Activated naive CD4-positive, alpha-beta T cell treated with anti-CD3 and anti-CD28 coated beads for 36 hours (primary cell): ENCODE data around the gene PPP1R13L. TPM values are rescaled to one million over a fixed set of nuclear protein-coding genes. Genes with fewer than 3 reads are reported as not detected.
A peak's percentile ranks its signal among the peaks of the same experiment; 100 is the strongest.
"Not testable (repeated sequence)": the region's sequence is repeated elsewhere in the genome, so short reads cannot be mapped to it uniquely, and the experiment has no call there.

Experiments
- CTCF ChIA-PET: fragments of 350-600 bp; sonication (Branson Sonifier 250); formaldehyde crosslinking; loops from one replicate; lab custom pipeline; 2021; ENCODE audit warnings: antibody characterized with exemption; lab: Charles Lee
- DNase-seq: peaks from one replicate; pipeline ENCODE4 v3.0.0-alpha.2; 2020
- H3K27ac Mint-ChIP-seq: one replicate; pipeline ENCODE4 v1.8.0; 2021; ENCODE audit warnings: mild to moderate bottlenecking, mixed read lengths
- H3K27me3 Mint-ChIP-seq: one replicate; pipeline ENCODE4 v1.8.0; 2021; ENCODE audit warnings: low read depth, mixed read lengths
- H3K36me3 Mint-ChIP-seq: one replicate; pipeline ENCODE4 v1.8.0; 2021; ENCODE audit warnings: low read depth, mixed read lengths
- H3K4me1 Mint-ChIP-seq: one replicate; pipeline ENCODE4 v1.8.0; 2021; ENCODE audit warnings: low read depth, mixed read lengths
- H3K4me3 Mint-ChIP-seq: one replicate; pipeline ENCODE4 v1.8.0; 2021; ENCODE audit warnings: mild to moderate bottlenecking, moderate library complexity, mixed read lengths
- H3K9me3 Mint-ChIP-seq: one replicate; pipeline ENCODE4 v1.8.0; 2021; ENCODE audit warnings: mixed read lengths
- intact Hi-C: fragments of 100-400 bp; cut with micrococcal nuclease; formaldehyde crosslinking; loops from one replicate; pipeline ENCODE4 v1.15.1; 2023
- total RNA-seq, 2 experiments: library from RNA; stranded (reverse); gene quantifications; one replicate each; pipeline ENCODE4 v1.2.3, GENCODE V29; 2021

PPP1R13L gene
- total RNA-seq, 2 experiments from 2014 or later, result 4.0 to 4.8 TPM

DNA sequence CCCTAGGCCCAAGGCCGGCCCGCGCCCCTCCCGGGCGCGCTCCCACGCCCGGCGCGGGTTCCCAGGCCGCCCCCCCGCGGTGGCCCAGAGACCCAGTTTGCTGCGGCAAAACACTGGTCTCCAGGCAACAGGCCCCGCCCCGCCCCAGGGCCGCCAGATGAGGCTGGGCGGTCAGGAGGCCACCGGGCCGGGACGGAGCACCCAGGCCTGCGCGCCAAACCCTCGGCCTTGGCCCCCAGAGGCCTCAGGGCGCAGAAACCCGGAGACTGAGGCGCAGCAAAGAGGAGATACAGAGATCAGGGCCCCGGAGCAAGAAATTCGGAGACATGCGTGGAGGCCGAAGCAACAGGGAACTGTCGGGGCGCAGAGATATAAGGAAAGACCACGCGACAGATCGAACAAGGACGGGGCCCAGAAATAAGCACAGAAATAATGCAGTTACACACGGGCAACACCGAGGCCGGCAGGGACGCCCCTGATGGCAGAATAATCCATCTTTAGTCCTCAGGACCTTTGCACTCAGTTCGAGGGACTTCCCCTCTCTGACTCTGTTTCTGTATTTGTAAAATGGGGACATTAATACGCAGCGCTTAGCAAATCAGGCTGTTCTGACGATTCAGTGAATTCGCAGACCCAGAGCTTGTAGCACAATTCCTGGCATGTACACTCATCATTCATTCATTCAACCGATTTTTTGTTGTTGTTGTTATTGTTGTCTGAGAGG lies 39.6 kb upstream of the PPP1R13L start:
- DNase-seq, result peak; percentile 67
- CTCF ChIA-PET, result interaction anchor here (0.9 to 17.6 kb wide), 5 partner anchors 14 to 197 kb away, joined by 3 to 351 read pairs (median 3); partner anchors contain the start of gene FOSB
- Mint-ChIP-seq H3K4me3 (no peak overlapping the region), H3K36me3 (no peaks in the 10 kb centered on the region), H3K9me3 (no peaks in the 10 kb centered on the region), H3K4me1 (peaks cover 34% of the 10 kb centered on the region), H3K27ac (no peak overlapping the region), H3K27me3 (no peaks in the 10 kb centered on the region)
- intact Hi-C loops, result loop anchor here (10.0 kb wide), 1 partner anchor 200 kb away; no protein-coding TSS in a partner anchor

DNA sequence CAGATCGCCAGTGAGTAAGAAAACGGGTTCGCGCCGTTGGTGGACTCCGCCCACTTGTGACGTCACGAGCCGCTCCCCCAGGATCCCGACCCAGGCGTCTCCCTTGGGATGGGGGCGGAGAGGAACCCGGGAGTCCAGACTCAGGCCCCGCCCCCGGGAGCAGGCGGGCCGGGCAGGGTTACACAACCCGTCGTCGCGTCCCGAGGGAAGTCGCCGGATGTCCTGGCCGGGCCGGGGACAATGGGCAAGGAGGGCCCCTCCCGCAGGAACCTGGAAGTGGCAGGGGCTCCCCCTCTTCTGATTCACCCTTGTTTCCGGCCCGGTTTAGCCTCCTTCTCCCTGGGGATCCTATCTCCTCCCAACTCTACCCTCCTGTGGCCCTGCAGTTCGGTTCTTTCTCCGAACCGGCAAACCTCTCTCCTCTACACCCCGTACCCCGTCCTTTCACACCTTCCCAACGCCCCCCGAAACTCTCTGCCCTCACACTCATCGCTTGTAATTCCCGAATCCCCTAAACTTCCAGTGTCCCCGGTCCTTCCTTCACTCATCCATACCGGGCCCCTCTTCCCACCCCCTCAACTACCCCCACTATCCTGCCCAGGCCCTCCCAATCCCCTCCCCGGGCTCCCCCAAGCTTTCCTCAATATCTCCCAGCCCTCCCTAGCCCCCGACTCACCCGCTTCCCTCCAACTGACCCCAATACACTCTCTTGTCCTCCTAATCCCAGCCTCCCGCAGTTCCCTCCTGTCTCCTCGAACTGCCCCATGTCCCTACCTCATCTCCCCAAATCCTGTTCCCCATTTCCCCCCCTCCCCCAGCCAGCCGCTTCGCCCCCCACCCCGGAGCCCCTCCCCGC lies 38.8 kb upstream of the PPP1R13L start:
- Mint-ChIP-seq H3K4me3 (peak overlapping the region; percentile 80), H3K27ac (peak overlapping the region; percentile 71), H3K27me3 (no peaks in the 10 kb centered on the region), H3K9me3 (no peaks in the 10 kb centered on the region), H3K36me3 (no peaks in the 10 kb centered on the region), H3K4me1 (peaks cover 30% of the 10 kb centered on the region)
- CTCF ChIA-PET, result interaction anchor here (17.6 kb wide), 1 partner anchor 31 kb away, joined by 351 read pairs; the partner anchor contains the start of gene FOSB
- peak; percentile 82 for DNase-seq
- intact Hi-C loops, result loop anchor here (1.0 to 10.0 kb wide), 3 partner anchors 19 to 201 kb away; no protein-coding TSS in a partner anchor

DNA sequence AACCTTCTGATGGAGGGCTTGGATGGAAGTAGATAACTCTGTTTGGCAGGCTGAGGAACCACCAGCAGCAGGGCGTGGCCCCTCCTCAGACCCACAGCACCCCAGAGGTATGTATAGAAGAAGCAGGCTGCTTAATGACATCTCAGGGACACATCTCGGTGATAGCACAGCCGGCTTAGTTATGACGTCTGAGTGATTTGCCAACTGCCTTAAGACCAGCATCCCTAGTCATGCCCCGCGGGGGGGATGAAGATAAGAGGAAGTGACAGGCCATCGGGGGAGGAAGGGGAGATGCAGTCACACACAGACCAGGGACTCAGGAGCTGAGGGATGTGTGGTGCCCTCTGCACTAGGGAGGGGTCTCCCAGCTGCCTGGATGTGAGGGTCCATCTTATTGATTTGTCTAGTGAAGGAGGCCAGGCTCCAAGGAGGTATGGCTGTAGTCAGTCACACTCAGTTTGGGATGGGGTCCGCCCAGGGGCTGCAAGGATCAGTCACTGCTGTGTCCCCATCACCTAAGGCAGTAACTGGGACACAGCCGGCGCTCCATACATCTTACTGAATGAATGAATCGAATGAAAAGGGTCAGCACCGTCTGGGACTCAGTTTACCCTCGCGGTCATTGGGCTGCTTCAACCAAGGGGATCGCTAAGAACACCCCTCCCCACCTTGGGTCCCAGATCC lies 38.1 kb upstream of the PPP1R13L start:
- Mint-ChIP-seq H3K4me3 (peak overlapping the region; percentile 80), H3K4me1 (peaks cover 30% of the 10 kb centered on the region), H3K9me3 (no peaks in the 10 kb centered on the region), H3K36me3 (no peaks in the 10 kb centered on the region), H3K27ac (peak overlapping the region; percentile 31), H3K27me3 (no peaks in the 10 kb centered on the region)
- CTCF ChIA-PET, result interaction anchor here (0.7 to 17.6 kb wide), 2 partner anchors 32 to 43 kb away, joined by 3 to 351 read pairs; partner anchors contain the start of gene FOSB
- peak; percentile 72 for DNase-seq
- intact Hi-C loops, result loop anchor here (1.0 to 10.0 kb wide), 4 partner anchors 7 to 202 kb away; no protein-coding TSS in a partner anchor

DNA sequence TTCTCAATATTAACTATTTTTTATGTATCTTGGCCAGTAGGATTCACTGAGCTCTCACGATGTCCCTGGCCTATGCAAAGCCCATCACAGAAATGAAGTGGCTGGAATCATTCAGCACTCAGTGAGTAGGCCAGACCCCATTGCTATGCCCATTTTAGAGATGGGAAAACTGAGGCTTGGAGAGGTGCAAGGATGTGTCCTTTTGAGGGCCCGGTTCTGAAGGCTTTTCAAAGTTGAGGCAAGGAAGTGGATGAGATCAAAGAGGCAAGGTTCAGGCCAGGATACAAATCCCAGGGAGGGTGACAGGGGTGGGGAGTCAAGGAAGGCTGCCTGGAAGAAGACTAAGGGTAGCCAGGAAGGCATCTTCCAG lies 37.5 kb upstream of the PPP1R13L start:
- CTCF ChIA-PET, result interaction anchor here (0.7 to 17.6 kb wide), 2 partner anchors 33 to 43 kb away, joined by 3 to 351 read pairs; partner anchors contain the start of gene FOSB
- Mint-ChIP-seq H3K27ac (peak overlapping the region; percentile 28), H3K27me3 (no peaks in the 10 kb centered on the region), H3K9me3 (no peaks in the 10 kb centered on the region), H3K4me1 (peaks cover 30% of the 10 kb centered on the region), H3K4me3 (peak overlapping the region; percentile 80), H3K36me3 (no peaks in the 10 kb centered on the region)
- no peak for DNase-seq
- intact Hi-C loops, result loop anchor here (1.0 to 10.0 kb wide), 3 partner anchors 8 to 202 kb away; no protein-coding TSS in a partner anchor

- no peak for DNase-seq
- H3K9me3 Mint-ChIP-seq, result no peaks in the 10 kb centered on the region
- H3K36me3 Mint-ChIP-seq, result no peaks in the 10 kb centered on the region
- H3K4me1 Mint-ChIP-seq, result peaks cover 30% of the 10 kb centered on the region
- H3K4me3 Mint-ChIP-seq, result peak overlapping the region; percentile 56
- intact Hi-C loops, result loop anchor here (10.0 kb wide), 1 partner anchor 204 kb away; no protein-coding TSS in a partner anchor
- peak overlapping the region; percentile 22 for H3K27ac Mint-ChIP-seq
- H3K27me3 Mint-ChIP-seq, result no peaks in the 10 kb centered on the region
- CTCF ChIA-PET, result interaction anchor here (1.0 to 17.6 kb wide), 6 partner anchors 9 to 239 kb away, joined by 3 to 351 read pairs (median 8); partner anchors contain the start of gene FOSB
Measured at GRCh38 chr19:45440873-45441654, 36.2 kb upstream of the PPP1R13L start.

GRCh38 chr19:45440259-45440638 lies 35.4 kb upstream of the PPP1R13L start:
- Mint-ChIP-seq H3K4me3 (peak overlapping the region; percentile 56), H3K27me3 (no peaks in the 10 kb centered on the region), H3K4me1 (peaks cover 30% of the 10 kb centered on the region), H3K27ac (no peak overlapping the region), H3K9me3 (no peaks in the 10 kb centered on the region), H3K36me3 (no peaks in the 10 kb centered on the region)
- intact Hi-C loops, result loop anchor here (10.0 kb wide), 1 partner anchor 205 kb away; no protein-coding TSS in a partner anchor
- DNase-seq, result no peak
- CTCF ChIA-PET, result interaction anchor here (1.0 to 17.6 kb wide), 14 partner anchors 8 to 254 kb away, joined by 3 to 351 read pairs (median 9); partner anchors contain the start of genes FOSB and RTN2

- Mint-ChIP-seq H3K4me1 (peaks cover 27% of the 10 kb centered on the region), H3K27ac (no peak overlapping the region), H3K4me3 (peak overlapping the region; percentile 58), H3K9me3 (no peaks in the 10 kb centered on the region), H3K27me3 (no peaks in the 10 kb centered on the region), H3K36me3 (no peaks in the 10 kb centered on the region)
- DNase-seq, result peak; percentile 81
- CTCF ChIA-PET, result interaction anchor here (0.8 to 17.6 kb wide), 20 partner anchors 9 to 255 kb away, joined by 3 to 351 read pairs (median 8); partner anchors contain the start of genes FOSB, QPCTL, RTN2 and SNRPD2
- intact Hi-C loops, result loop anchor here (1.0 to 10.0 kb wide), 4 partner anchors 30 to 205 kb away; partner anchors contain the start of gene OPA3
Measured at GRCh38 chr19:45439569-45440258, 34.8 kb upstream of the PPP1R13L start.

GRCh38 chr19:45439190-45439568 lies 34.3 kb upstream of the PPP1R13L start:
- Mint-ChIP-seq H3K27me3 (no peaks in the 10 kb centered on the region), H3K4me3 (peak overlapping the region; percentile 58), H3K9me3 (no peaks in the 10 kb centered on the region), H3K4me1 (peaks cover 23% of the 10 kb centered on the region), H3K36me3 (no peaks in the 10 kb centered on the region), H3K27ac (no peak overlapping the region)
- intact Hi-C loops, result loop anchor here (1.0 to 5.0 kb wide), 3 partner anchors 30 to 143 kb away; partner anchors contain the start of gene OPA3
- CTCF ChIA-PET, result interaction anchor here (0.7 to 17.6 kb wide), 21 partner anchors 10 to 255 kb away, joined by 3 to 351 read pairs (median 6); partner anchors contain the start of genes FOSB, QPCTL, RTN2 and SNRPD2
- no peak for DNase-seq

DNA sequence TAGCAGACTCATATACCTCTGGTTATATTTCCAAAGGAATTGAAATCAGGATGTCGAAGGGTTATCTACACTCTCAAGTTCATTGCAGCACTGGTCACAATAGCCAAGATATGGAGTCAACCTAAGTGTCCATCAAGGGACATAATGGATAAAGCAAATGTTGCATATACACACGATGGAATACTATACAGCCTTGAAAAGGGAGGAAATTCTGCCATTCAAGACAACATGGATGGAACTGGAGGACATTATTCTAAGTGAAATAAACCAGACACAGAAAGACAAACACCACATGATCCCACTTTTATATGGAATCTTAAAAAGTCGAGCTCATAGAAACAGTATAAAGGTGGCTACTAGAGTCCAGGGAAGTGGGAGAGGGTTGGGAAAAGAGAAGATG lies 32.5 kb upstream of the PPP1R13L start:
- CTCF ChIA-PET, result interaction anchor here (0.5 to 17.6 kb wide), 5 partner anchors 8 to 168 kb away, joined by 3 to 351 read pairs (median 6); partner anchors contain the start of gene FOSB
- H3K9me3 Mint-ChIP-seq, result no peaks in the 10 kb centered on the region
- H3K27me3 Mint-ChIP-seq, result no peaks in the 10 kb centered on the region
- H3K4me3 Mint-ChIP-seq, result no peak overlapping the region
- no peak for DNase-seq
- H3K27ac Mint-ChIP-seq, result peak overlapping the region; percentile 50
- no peaks in the 10 kb centered on the region for H3K36me3 Mint-ChIP-seq
- H3K4me1 Mint-ChIP-seq, result peaks cover 9% of the 10 kb centered on the region
- intact Hi-C loops, result loop anchor here (5.0 kb wide), 1 partner anchor 145 kb away; the partner anchor contains the start of gene OPA3

DNA sequence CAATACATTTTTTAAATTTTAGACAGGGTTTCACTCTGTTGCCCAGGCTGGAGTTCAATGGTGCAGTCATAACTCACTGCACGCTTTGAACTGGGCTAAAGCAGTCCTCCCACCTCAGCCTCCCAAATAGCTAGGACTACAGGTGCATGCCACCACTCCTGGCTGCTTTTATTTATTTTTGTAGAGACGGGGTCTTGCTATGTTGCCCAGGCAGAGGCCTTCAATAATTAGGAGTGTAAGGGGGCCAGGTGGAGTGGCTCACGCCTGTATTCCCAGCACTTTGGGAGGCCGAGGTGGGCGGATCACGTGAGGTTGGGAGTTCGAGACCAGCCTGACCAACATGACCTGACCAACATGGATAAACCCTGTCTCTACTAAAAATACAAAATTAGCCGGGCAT lies 27.7 kb upstream of the PPP1R13L start:
- intact Hi-C loops, result not testable (repeated sequence)
- CTCF ChIA-PET, result interaction anchor here (1.1 kb wide), 1 partner anchor 8 kb away, joined by 4 read pairs; no protein-coding TSS in a partner anchor

More for the DNA sequence above, 27.7 kb upstream of the PPP1R13L start:
- H3K27me3 Mint-ChIP-seq, DNase-seq, H3K27ac Mint-ChIP-seq, H3K36me3 Mint-ChIP-seq, H3K9me3 Mint-ChIP-seq, H3K4me1 Mint-ChIP-seq, H3K4me3 Mint-ChIP-seq: not testable (repeated sequence)
